Measurements from ENCODE around the gene ALOX15B.

GRCh38 chr17:8019166-8019565, 19.7 kb upstream of the ALOX15B start:
- TF ChIP-seq, protein P1, sequence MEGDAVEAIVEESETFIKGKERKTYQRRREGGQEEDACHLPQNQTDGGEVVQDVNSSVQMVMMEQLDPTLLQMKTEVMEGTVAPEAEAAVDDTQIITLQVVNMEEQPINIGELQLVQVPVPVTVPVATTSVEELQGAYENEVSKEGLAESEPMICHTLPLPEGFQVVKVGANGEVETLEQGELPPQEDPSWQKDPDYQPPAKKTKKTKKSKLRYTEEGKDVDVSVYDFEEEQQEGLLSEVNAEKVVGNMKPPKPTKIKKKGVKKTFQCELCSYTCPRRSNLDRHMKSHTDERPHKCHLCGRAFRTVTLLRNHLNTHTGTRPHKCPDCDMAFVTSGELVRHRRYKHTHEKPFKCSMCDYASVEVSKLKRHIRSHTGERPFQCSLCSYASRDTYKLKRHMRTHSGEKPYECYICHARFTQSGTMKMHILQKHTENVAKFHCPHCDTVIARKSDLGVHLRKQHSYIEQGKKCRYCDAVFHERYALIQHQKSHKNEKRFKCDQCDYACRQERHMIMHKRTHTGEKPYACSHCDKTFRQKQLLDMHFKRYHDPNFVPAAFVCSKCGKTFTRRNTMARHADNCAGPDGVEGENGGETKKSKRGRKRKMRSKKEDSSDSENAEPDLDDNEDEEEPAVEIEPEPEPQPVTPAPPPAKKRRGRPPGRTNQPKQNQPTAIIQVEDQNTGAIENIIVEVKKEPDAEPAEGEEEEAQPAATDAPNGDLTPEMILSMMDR (IDR thresholded peaks at IDR 0.05): no peak
- no peak for TF ChIP-seq EZH2 (IDR thresholded peaks at IDR 0.05)
